ENCODE measurements around the gene CEACAM1.
A peak's percentile ranks its signal among the peaks of the same experiment; 100 is the strongest.
"Not testable (repeated sequence)": the region's sequence is repeated elsewhere in the genome, so short reads cannot be mapped to it uniquely, and the experiment has no call there.

The CEACAM1 gene

GRCh38 chr19:42528354-42529247, at the start of gene CEACAM1:
Gene CEACAM1, minus strand, starts transcription at chr19:42528481. Its CDS starts 107 bp downstream, at chr19:42528374.
- no peak for DNase-seq (ENCODE audit: low spot score)
- FAIRE-seq = no peak

- no peak for FAIRE-seq
Observed at GRCh38 chr19:42577016-42577415, 48.7 kb upstream of the CEACAM1 start.

GRCh38 chr19:42576241-42576640, 48.0 kb upstream of the CEACAM1 start:
- FAIRE-seq = no peak
- DNase-seq (ENCODE audit: low spot score) = no peak

More at GRCh38 chr19:42577016-42577415, 48.7 kb upstream of the CEACAM1 start:
- DNase-seq (ENCODE audit: low spot score) = no peak

- DNase-seq (ENCODE audit: low spot score) (no peak), FAIRE-seq (no peak)
Observed at GRCh38 chr19:42573642-42574041, 45.4 kb upstream of the CEACAM1 start.

GRCh38 chr19:42571116-42571515, 42.8 kb upstream of the CEACAM1 start:
- no peak for FAIRE-seq
- DNase-seq (ENCODE audit: low spot score) = no peak

- FAIRE-seq (no peak), DNase-seq (ENCODE audit: low spot score) (no peak)
Observed at GRCh38 chr19:42569193-42569592, 40.9 kb upstream of the CEACAM1 start.

GRCh38 chr19:42568006-42568405, 39.7 kb upstream of the CEACAM1 start:
- no peak for FAIRE-seq
- no peak for DNase-seq (ENCODE audit: low spot score)

- FAIRE-seq (no peak), DNase-seq (ENCODE audit: low spot score) (no peak)
Observed at GRCh38 chr19:42567567-42567966, 39.3 kb upstream of the CEACAM1 start.

- DNase-seq (ENCODE audit: low spot score) (peak; percentile 29), FAIRE-seq (no peak)
Observed at GRCh38 chr19:42563352-42564210, 35.3 kb upstream of the CEACAM1 start.

- FAIRE-seq (no peak), DNase-seq (ENCODE audit: low spot score) (no peak)
Observed at GRCh38 chr19:42561512-42561911, 33.2 kb upstream of the CEACAM1 start.

GRCh38 chr19:42560731-42561130, 32.5 kb upstream of the CEACAM1 start:
- DNase-seq (ENCODE audit: low spot score) (no peak), FAIRE-seq (no peak)

GRCh38 chr19:42558450-42559150, 30.3 kb upstream of the CEACAM1 start:
- FAIRE-seq = no peak
- no peak for DNase-seq (ENCODE audit: low spot score)

- FAIRE-seq; DNase-seq (ENCODE audit: low spot score): not testable (repeated sequence)
Observed at GRCh38 chr19:42557386-42557871, 29.1 kb upstream of the CEACAM1 start.

GRCh38 chr19:42555801-42556200, 27.5 kb upstream of the CEACAM1 start:
- FAIRE-seq (no peak), DNase-seq (ENCODE audit: low spot score) (no peak)

- DNase-seq (ENCODE audit: low spot score) = no peak
Observed at GRCh38 chr19:42555317-42555716, 27.0 kb upstream of the CEACAM1 start.

GRCh38 chr19:42554046-42554575, 25.8 kb upstream of the CEACAM1 start:
- DNase-seq (ENCODE audit: low spot score) (no peak), FAIRE-seq (no peak)

More at GRCh38 chr19:42555317-42555716, 27.0 kb upstream of the CEACAM1 start:
- no peak for FAIRE-seq

GRCh38 chr19:42553292-42554045, 25.2 kb upstream of the CEACAM1 start:
- DNase-seq (ENCODE audit: low spot score) = peak; percentile 45
- FAIRE-seq = peak; percentile 37

GRCh38 chr19:42552086-42553065, 24.1 kb upstream of the CEACAM1 start:
- DNase-seq (ENCODE audit: low spot score) = no peak
- no peak for FAIRE-seq

- DNase-seq (ENCODE audit: low spot score); FAIRE-seq: not testable (repeated sequence)
Observed at GRCh38 chr19:42550521-42550920, 22.2 kb upstream of the CEACAM1 start.

Data from RCC 7860 (cell line).